Spleen (tissue), 11 donors: ENCODE measurements around the gene OPCML. TPM values are rescaled to one million over a fixed set of nuclear protein-coding genes. Genes with fewer than 3 reads are reported as not detected.

Experiments
- DNase-seq: peaks from one replicate; pipeline ENCODE4 v3.0.0-alpha.2; 2020
- H3K27ac ChIP-seq, 8 donors: fragments of 200-600 bp; sonication (generic) in 7 of 8; 1 replicate in 4 of 8; 2 replicates in 4 of 8; pipeline versions ENCODE4 v1.5.0 to v1.8.0; 2016 to 2021; ENCODE audit warnings: inconsistent platforms in 4 of 8, mild to moderate bottlenecking in 4 of 8, moderate library complexity in 1 of 8
- H3K27me3 ChIP-seq, 7 donors: fragments of 200-600 bp; sonication (generic) in 6 of 7; replicated peaks in 1 of 7; 1 replicate in 4 of 7; 2 replicates in 3 of 7; pipeline versions ENCODE4 v1.5.0 to v1.8.0; 2016 to 2021; ENCODE audit warnings: inconsistent platforms in 3 of 7, mild to moderate bottlenecking in 1 of 7
- H3K36me3 ChIP-seq, 6 donors: fragments of 200-600 bp; sonication (generic) in 5 of 6; 1 replicate in 4 of 6; 2 replicates in 2 of 6; pipeline versions ENCODE4 v1.5.0 to v1.8.0; 2016 to 2021; ENCODE audit warnings: inconsistent platforms in 2 of 6
- H3K4me1 ChIP-seq, 6 donors: fragments of 200-600 bp; sonication (generic) in 5 of 6; 1 replicate in 3 of 6; 2 replicates in 3 of 6; pipeline versions ENCODE4 v1.5.0 to v1.8.0; 2016 to 2021; ENCODE audit warnings: inconsistent platforms in 3 of 6
- H3K4me3 ChIP-seq, 8 donors: fragments of 200-600 bp; sonication (generic) in 7 of 8; 1 replicate in 4 of 8; 2 replicates in 4 of 8; pipeline versions ENCODE4 v1.5.0 to v1.8.0; 2016 to 2021; ENCODE audit warnings: inconsistent platforms in 4 of 8, mild to moderate bottlenecking in 4 of 8, moderate library complexity in 2 of 8
- H3K9me3 ChIP-seq, 8 donors: fragments of 200-600 bp; sonication (generic) in 7 of 8; 1 replicate in 4 of 8; 2 replicates in 4 of 8; pipeline versions ENCODE4 v1.5.0 to v1.8.0; 2016 to 2021; ENCODE audit warnings: inconsistent platforms in 4 of 8
- CTCF ChIP-seq, 11 experiments: fragments of 200-600 bp in 7 of 11; fragments of 450-650 bp in 4 of 11; sonication (generic) in 4 of 11; IDR thresholded peaks in 8 of 11; conservative IDR thresholded peaks in 3 of 11; 1 replicate in 7 of 11; 2 replicates in 4 of 11; pipeline versions ENCODE4 v1.4.0 to v1.8.0; 2016 to 2021; ENCODE audit warnings: antibody characterized with exemption in 11 of 11, inconsistent platforms in 4 of 11, mild to moderate bottlenecking in 1 of 11
- POLR2A ChIP-seq, 3 donors: fragments of 450-650 bp; IDR thresholded peaks; one replicate each; pipeline ENCODE4 v1.5.1; 2017; ENCODE audit warnings: antibody characterized with exemption in 3 of 3, mild to moderate bottlenecking in 1 of 3
- POLR2AphosphoS5 ChIP-seq, 3 donors: sonication (generic); formaldehyde crosslinking; IDR thresholded peaks; one replicate each; pipeline ENCODE4 v1.5.1; 2017; ENCODE audit warnings: antibody characterized with exemption in 3 of 3
- WGBS, 5 donors: extraction: QIAGEN DNeasy Blood & Tissue Kit in 3 of 5; methylation state at CpG; one replicate each; pipeline versions ENCODE4 v1.1.5 to v1.1.7; 2013 to 2018; 5-methylcytosine and 5-hydroxymethylcytosine counted together
- intact Hi-C: fragments of 100-400 bp; cut with DNase I; formaldehyde crosslinking; loops from one replicate; pipeline ENCODE4 v1.15.0; 2023; ENCODE audit warnings: low total_unique reads
- polyA plus RNA-seq, 3 donors: library from polyadenylated mRNA; stranded (reverse); fragments of 200-250 nt; gene quantifications; one replicate each; pipeline ENCODE4 v1.2.1, GENCODE V29; 2013
- total RNA-seq, 7 donors: library from RNA; depleted of rRNA in 3 of 7; stranded (reverse); fragments of >200 nt in 3 of 7; fragmentation: NEBNext Ultra II Directional in 4 of 7; extraction: Animal tissue kit (Norgen Biotek cat#: 25700) in 4 of 7; gene quantifications; one replicate each; pipeline versions ENCODE4 v1.1.0 to v1.2.1, GENCODE V29; 2016 to 2021
- donor health status: healthy with polysubstance abuse.
- donor health status: DM: no; HTN: no; CAD: no; lungs with moderate emphysema.
- donor health status: DM: no; HTN: no; CAD: no.
- donor health status: Bipolar disorder and iron deficiency.
- donor health status: healthy.
- donor health status: DM: no; HTN: no; CAD: no.
- donor health status: DM: yes; HTN: yes; CAD: no.

The OPCML gene
- total and polyA plus RNA-seq, 10 donors, result 0.09 to 10.7 (median 3.1) TPM

- WGBS, 5 donors, result 91 to 94% (median 91%) methylated on average over 8 of the region's 8 CpGs
- H3K9me3 ChIP-seq, result no peaks in the 10 kb centered on the region
- no peaks in the 10 kb centered on the region for H3K4me1 ChIP-seq
- intact Hi-C loops, result no loop called here
- H3K36me3 ChIP-seq, result no peaks in the 10 kb centered on the region
- H3K27ac ChIP-seq, result no peak overlapping the region
- no peak for DNase-seq
- peaks cover 0 to 23% (median 6%) of the 10 kb centered on the region in 7 donors for H3K27me3 ChIP-seq
- TF ChIP-seq CTCF (IDR thresholded peaks at IDR 0.05 in 8 of 11, conservative IDR thresholded peaks at IDR 0.05 in 3 of 11), result no peak
- no peak for TF ChIP-seq POLR2AphosphoS5 (IDR thresholded peaks at IDR 0.05)
- no peak for TF ChIP-seq POLR2A (IDR thresholded peaks at IDR 0.05)
- H3K4me3 ChIP-seq, result no peak overlapping the region
Measured at GRCh38 chr11:133524488-133524887, 7.8 kb downstream of the OPCML start.

GRCh38 chr11:133522344-133522743, 10.0 kb downstream of the OPCML start:
- TF ChIP-seq CTCF (IDR thresholded peaks at IDR 0.05 in 8 of 11, conservative IDR thresholded peaks at IDR 0.05 in 3 of 11) (no peak), POLR2A (IDR thresholded peaks at IDR 0.05) (no peak), POLR2AphosphoS5 (IDR thresholded peaks at IDR 0.05) (no peak)
- intact Hi-C loops, result no loop called here
- no peaks in the 10 kb centered on the region for H3K36me3 ChIP-seq
- H3K27ac ChIP-seq, result no peak overlapping the region
- peaks cover 0 to 4% (median 0%) of the 10 kb centered on the region in 7 donors for H3K27me3 ChIP-seq
- no peaks in the 10 kb centered on the region for H3K9me3 ChIP-seq
- no peak for DNase-seq
- H3K4me1 ChIP-seq, result no peaks in the 10 kb centered on the region
- H3K4me3 ChIP-seq, result no peak overlapping the region
- 86 to 93% (median 89%) methylated on average over 6 of the region's 6 CpGs for WGBS, 5 donors

GRCh38 chr11:133521502-133521901, 10.8 kb downstream of the OPCML start:
- no peaks in the 10 kb centered on the region for H3K4me1 ChIP-seq
- H3K27me3 ChIP-seq, result peaks cover 0 to 1% (median 0%) of the 10 kb centered on the region in 7 donors
- H3K4me3 ChIP-seq, result no peak overlapping the region
- no peak overlapping the region for H3K27ac ChIP-seq
- H3K36me3 ChIP-seq, result no peaks in the 10 kb centered on the region
- no peaks in the 10 kb centered on the region for H3K9me3 ChIP-seq
- TF ChIP-seq POLR2A (IDR thresholded peaks at IDR 0.05) (no peak), CTCF (IDR thresholded peaks at IDR 0.05 in 8 of 11, conservative IDR thresholded peaks at IDR 0.05 in 3 of 11) (no peak), POLR2AphosphoS5 (IDR thresholded peaks at IDR 0.05) (no peak)
- intact Hi-C loops, result no loop called here
- 75 to 98% (median 84%) methylated on average over 2 of the region's 2 CpGs for WGBS, 5 donors
- DNase-seq, result no peak

- Histone ChIP-seq H3K27me3 (peaks cover 0 to 8% (median 0%) of the 10 kb centered on the region in 7 donors), H3K27ac (no peak overlapping the region)
- WGBS, 5 donors, result 67 to 78% (median 68%) methylated on average over 7 of the region's 7 CpGs
Measured at GRCh38 chr11:133520707-133521106, 11.6 kb downstream of the OPCML start.

More at GRCh38 chr11:133520707-133521106, 11.6 kb downstream of the OPCML start:
- H3K9me3 ChIP-seq, result no peaks in the 10 kb centered on the region
- intact Hi-C loops, result no loop called here
- H3K4me3 ChIP-seq, result no peak overlapping the region
- no peaks in the 10 kb centered on the region for H3K36me3 ChIP-seq
- TF ChIP-seq CTCF (IDR thresholded peaks at IDR 0.05 in 8 of 11, conservative IDR thresholded peaks at IDR 0.05 in 3 of 11) (no peak), POLR2AphosphoS5 (IDR thresholded peaks at IDR 0.05) (no peak), POLR2A (IDR thresholded peaks at IDR 0.05) (no peak)
- H3K4me1 ChIP-seq, result no peaks in the 10 kb centered on the region
- DNase-seq, result no peak
